SH-SY5Y (cell line): Measurements from ENCODE around the gene LAMA3.

Experiments used
- GATA2 ChIP-seq: IDR thresholded peaks from 2 replicates; pipeline ENCODE4 v1.6.1; 2011; ENCODE audit warnings: mild to moderate bottlenecking, low read depth, low read length
- GATA3 ChIP-seq: IDR thresholded peaks from 2 replicates; pipeline ENCODE4 v1.6.1; 2011; ENCODE audit warnings: low read depth, mild to moderate bottlenecking, low read length, moderate library complexity

DNA sequence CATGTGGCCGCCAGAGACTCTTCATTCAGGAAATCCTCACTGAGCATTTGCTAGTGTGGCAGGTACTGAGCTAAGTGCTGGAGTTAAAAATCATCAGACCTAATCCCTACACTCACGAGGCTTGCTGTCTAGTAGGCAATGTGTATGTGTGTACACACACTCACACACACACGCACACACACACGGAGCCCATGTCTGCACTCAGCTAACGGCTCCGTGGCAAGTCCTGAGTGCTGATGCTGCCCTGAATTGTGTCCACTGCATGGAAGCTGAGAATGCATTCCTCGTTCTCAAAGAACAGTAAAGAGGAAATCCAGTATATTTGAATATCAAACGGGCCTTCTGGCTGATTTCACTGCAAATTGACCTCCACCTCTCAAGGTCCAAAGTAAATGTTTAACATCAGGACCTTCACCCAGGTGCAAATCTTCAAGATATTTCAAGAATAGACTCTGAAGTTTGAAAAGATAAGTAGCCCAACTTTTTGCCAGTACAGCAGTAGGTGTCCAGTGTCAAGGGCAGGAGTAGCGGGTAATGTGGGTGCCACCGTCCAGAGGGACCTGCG, 189.2 kb downstream of the LAMA3 start:
- TF ChIP-seq GATA2, result no peak
- TF ChIP-seq GATA3, result no peak
